ENCODE results near the gene OSBPL5.

The OSBPL5 gene

DNA sequence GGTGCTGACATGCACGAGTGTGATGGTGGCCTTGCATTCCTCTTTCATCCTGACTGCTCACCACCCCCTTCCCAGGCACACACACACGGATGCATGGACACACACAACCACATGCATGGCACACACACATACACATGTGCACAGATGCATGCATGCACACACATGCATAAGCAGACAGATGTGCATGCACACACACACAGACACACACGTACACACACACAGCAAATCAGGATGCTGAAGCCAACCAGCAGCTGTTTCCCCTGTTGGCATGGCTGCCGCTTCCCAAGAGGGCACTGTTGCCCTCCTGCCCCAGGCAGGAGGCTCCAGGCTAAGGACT, 15.3 kb downstream of the OSBPL5 start:
- DNase-seq (ENCODE audit: low read depth, low spot score): no peak

DNA sequence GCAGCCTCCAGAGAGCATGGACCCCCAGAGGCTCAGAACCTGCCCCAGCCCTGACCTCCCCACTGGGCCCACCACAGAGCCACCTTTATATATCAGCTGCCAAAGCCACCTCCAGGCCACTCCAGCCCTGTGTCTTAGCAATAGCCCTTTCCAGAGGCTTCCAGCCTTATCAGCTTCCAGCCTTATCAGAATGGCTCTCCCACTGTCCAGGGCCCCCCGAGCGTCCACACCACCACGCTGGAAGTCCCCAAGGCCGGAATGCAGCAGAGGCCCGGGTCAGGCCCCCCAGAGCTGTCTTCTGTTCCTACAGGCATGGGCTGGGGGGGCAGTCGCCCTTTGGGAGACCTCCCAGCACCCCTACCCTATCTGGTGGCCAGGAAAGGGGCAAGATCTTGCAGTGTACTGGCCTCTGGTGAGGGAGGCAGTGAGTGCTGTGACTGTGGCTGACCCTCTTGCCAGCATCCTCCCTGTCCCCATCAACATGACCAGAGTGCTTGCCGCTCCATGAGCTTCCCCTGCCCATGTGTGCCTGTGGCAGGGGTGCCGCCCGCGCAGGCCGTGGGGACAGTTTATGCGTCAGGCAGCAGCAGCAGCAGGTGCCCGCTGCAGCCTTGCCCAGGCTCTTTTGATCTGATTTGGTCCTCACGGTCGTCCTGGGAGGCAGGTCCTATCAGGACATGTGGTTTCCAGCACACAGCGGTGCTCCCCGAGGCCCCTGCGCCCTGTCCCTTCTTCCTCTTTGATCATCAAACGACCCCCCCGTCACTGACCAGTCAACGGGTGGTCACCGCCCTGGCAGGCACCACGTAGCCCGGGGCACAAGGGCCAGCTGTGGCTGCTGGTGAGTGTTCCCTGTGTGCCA, 15.9 kb downstream of the OSBPL5 start:
- no peak for DNase-seq (ENCODE audit: low read depth, low spot score)

DNA sequence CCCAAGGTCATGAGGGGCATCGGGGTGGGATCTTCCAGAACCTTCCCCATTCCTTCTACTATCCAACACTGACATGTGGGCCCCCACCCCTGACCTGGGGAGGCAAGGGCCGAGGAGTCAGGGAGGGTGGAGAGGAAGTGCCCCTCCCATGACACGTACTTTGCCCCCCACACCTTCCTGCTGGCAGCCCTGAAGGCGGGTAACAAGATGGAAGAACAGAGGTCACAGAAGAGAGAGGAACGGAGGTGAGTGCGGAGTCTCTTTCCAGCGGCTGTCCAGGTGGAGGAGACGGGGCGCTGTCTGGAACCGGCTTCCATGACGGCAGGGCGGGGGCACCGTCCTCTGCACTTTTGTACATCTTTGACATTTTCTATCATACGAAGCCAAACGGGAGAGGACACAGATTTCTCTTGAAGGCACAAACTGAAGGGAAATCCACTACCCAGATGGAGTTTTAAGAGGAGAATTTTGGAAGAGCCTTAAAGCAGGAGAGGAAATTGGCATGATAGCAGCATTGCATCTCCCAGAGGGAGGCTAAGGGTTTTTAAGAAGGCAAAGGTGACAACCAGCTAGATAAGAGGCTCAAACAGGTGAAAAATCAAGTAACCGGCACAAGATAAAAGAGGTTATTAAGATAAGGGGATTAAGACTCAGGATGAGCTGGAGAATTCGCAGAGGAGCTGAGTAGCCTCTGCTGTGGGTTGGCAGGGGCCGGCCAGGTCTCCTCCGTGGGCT, 16.7 kb downstream of the OSBPL5 start:
- no peak for DNase-seq (ENCODE audit: low read depth, low spot score)

DNA sequence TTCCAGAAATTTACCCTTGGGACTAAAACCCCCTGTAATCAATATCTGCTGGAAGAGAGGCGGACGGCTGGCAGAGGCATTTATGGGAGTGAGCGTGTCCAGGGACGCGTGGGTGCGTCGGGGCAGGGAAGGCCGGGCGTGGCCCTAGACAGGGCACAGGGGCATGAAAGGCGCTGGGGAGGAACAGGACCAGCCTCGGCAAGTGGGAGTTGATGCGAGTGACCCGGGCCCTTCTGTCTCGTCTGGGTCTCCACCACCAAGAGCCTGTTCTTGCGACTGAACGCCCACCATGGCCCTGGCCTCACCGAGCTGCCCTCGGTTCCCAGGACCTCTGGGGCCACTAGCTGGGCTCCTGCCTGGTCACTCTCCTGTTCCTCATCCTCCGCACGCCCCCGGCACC, 17.5 kb downstream of the OSBPL5 start:
- DNase-seq (ENCODE audit: low read depth, low spot score): no peak

DNA sequence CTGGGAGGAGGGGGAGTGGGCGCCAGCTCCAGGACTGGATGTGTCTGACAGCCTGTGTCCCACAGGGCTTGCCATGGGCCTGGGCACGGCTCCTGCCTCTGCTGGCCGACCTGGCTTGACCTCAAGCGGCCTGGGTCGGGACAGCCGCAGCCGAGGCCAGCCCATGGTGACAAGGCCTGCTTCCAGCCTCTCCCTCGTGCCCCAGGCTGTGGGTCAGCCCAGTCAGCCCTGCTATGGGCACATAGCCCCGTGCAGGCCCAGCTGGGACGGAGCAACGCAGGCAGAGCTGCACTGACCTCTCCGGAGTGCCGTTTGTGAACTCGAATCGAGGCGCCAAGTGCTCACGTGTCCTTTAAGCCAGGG, 17.9 kb downstream of the OSBPL5 start:
- no peak for DNase-seq (ENCODE audit: low read depth, low spot score)

DNA sequence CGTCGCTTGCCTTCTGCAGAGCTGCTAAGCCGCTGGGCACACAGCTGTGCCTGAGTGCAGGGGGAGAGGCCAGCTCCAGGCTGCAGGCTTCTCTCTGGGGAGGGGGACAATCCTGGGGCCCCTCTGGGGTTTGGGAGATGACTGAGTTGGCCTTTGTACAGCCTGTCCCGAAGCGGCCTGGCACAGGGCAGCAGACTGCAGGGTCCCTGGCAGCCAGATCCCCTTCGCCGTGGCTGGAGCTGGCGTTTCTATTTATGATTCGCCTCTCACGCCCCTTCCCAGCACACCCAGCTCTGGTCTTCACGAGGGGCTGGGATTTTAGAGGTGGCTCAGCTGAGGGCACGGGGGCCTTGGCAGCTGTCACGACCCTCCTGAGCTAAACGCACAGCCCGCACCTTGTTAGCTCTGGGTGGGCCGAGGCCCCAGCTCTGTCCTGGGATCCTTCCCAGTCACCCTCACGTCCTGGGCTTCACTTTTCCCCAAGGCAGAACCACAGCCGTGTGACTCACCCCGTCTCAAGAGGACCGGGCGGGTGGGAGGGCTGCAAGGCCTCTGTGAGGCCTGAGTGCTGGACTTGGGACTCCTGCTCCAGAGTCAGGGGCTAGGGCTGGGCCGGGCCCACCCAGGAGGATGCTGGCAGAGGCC, 18.4 kb downstream of the OSBPL5 start:
- DNase-seq (ENCODE audit: low read depth, low spot score): no peak

DNA sequence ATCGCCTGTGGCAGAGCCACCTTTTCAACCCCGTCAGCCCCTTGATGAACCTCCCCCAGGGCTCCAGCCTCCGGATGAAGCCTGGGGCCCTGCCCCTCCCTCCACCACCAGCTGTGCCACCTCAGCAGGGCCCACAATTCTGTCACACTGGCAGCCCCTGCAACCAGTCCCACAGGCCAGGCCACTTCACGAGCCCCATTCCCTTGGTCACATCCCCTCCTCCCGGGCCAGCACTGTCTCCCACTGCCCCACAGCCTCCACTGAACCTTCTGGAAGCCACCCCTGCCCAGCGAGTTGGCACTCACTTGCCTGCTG, 19.9 kb downstream of the OSBPL5 start:
- no peak for DNase-seq (ENCODE audit: low read depth, low spot score)

DNA sequence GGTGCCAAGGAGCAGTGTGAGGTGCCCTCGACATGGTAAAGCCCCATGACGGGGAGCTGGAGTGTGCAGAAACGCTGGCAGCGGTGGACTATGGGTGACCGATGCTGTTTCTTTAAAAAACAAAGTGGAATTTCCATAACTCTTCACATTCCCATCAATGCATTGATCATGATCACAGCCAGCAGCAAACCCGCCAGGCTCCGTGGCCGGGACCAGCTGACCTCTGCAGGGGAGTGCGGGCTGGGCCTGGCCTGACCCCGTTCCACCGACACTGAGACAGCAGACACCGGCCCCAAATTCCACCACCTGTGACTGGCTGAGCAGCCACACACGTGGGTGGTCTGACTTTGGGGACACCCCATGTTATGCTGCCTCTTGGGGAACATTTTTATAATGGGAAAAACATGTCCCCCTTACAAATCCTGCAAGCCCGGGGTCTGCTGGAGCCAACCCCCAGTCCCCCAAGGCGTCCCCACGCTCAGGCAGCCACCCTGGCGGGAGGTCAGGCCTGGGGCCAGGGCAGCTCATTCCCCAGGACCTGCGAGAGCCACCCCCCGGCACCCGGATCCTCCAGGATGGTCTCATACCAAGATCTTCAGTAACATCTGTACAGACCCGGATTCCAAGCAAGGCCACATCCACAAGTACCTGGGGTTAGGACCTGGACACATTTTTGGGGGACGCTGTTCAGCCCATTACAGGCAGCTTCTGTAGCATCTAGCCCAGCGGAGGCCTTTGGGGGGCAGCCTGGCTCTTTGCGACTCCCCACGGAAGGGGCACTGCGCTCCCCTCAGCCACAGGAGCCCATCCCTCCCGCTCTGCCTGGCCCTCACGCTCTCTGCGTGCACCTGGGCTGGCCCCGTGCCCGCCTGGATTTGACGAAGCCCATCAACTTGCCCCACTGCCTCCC, 20.6 kb downstream of the OSBPL5 start:
- DNase-seq (ENCODE audit: low read depth, low spot score): no peak

DNA sequence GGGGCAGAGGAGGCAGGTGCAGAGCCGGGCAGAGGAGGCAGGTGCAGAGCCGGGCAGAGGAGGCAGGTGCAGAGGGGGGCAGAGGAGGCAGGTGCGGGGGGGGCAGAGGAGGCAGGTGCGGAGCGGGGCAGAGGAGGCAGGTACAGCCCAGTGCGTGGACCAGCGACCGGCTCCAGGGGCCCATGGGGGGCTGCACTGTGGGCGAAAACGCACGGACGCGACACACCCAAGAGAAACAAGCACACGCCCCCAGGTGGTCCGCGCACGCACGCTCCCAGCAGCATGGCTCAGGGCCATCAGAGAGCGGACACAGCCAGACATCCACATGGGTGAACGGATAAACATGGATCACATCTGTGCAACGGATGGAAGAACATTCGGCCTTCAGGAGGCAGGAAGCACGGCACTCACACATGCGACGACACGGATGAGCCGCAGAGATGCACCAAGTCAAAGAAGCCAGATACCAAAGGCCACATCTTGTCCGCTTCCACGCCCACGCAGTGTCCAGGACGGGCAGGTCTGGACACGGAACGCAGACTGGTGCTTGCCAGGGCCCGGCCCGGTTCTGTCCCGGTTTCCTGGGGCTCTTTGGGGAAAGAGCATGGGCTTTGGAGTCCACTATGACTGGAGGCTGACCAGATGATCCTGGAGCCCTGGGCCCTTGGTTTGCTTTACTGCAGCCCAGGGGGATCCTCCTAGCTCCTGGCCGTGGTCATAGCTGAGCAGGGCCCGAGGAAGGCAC, 21.8 kb downstream of the OSBPL5 start:
- DNase-seq (ENCODE audit: low read depth, low spot score): no peak

DNA sequence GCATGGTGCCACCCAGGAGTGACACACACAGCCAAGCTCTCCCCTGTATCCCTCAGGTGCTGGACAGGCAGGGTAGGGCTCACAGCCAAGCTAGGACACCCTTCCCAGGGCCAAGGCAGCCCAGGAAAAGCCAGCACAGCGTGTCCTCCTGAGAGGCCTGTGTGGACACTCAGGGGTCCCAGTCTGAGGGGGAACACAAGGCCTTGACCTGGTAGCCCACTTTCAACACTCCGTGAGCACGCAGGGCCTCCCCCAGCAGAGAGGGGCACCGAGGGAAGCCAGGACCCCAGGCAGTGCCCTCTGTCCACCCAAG, 24.9 kb downstream of the OSBPL5 start:
- no peak for DNase-seq (ENCODE audit: low read depth, low spot score)

DNA sequence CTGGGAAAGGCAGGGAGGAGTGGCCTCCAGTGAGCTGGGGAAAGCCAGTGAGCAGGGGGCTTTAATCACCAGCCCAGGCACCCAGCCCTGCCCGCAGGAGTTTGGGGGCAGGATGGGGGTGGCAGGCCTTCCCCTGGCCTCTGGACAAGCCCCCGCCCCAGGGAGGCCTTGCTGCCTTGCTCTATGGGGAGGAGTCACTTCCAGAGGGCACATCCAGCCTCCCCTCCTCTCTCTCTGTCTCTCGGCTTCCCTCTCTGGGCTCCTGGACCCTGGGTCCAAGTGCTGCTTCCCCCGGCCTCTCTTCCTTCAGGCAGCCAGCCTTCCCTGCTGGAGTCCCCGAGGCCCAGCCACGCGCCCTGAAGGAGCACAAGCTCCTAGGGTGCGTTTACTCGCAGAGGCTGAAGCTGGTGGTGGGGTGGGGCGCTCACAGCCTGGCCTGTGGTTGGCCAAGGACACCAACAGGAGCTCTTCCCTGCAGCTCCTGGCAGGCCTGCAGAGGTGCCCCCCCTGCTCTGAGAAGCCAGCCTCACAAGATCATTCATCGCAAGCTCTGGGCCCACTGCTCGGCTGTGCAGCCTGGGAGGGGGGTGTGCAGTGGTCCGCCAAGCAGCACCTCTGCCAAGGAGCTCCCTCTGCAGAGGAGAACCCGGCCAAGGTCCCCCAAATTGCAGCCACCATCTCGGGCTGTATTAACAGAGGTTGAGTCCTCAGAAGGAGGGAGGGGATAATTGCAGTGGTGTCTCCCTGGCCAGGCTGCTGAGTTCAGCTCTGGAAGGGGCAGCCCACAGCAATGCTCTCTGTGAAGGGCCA, 25.4 kb downstream of the OSBPL5 start:
- DNase-seq (ENCODE audit: low read depth, low spot score): no peak

DNA sequence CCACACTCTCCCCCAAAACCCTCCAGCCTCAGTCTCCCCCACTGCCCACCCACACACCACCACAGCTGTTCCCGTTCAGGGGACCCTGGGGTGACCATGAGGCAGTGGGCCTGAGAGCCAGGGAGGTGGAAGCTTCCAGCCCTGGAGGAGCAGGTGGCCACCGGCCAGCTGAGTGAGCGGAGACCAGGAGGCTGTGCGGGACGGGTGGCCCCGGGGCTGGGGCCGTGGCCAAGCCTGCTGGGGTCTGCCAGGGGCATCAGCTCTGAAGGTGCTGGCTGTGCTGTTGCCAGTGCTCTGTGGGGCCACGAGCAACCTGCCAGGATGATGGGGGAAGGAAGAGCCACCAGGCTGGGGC, 26.0 kb downstream of the OSBPL5 start:
- DNase-seq (ENCODE audit: low read depth, low spot score): no peak

DNA sequence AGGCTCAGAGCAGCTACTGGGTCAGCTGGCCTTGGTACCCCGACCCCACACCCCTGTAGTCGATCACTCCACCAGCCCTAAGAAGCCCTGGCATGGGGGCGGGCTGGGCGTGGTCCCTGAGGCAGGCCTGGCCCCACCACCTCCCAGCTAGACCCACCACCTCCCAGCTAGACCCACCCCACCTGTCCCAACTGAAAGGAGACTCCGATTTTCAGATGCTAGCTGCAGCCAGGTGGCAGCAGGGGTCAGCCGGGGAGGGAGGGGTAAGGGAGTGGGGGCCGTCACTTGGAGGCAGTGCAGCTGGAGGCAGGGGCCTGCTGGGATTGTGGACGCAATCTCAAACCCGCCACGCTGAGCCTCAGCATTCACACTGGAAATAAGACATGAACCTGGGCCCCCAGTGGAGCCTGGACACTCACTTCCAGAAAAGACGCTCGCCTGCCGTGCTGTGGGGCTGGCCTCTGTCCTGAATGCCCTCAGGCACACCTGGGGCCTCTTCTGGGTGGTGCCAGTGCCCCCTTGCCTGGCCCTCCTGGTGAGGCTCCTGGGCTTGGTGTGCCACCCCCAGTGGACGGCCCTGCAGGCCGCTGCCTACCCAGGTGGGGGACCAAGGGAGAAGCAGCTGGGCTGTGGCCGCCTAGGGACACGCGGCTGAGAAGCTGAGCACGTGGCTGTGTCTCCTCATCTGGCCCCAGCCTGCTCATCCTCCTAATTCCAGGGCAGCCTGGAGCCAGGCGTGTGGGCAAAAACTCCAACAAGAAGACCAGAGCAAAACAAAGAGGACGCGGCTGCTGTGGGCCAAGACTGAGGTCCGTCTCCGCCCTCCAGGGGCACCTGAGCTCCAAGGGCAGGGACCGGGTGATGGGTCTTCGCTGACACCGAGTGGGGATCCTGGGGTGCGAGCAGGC, 26.7 kb downstream of the OSBPL5 start:
- DNase-seq (ENCODE audit: low read depth, low spot score): no peak

DNA sequence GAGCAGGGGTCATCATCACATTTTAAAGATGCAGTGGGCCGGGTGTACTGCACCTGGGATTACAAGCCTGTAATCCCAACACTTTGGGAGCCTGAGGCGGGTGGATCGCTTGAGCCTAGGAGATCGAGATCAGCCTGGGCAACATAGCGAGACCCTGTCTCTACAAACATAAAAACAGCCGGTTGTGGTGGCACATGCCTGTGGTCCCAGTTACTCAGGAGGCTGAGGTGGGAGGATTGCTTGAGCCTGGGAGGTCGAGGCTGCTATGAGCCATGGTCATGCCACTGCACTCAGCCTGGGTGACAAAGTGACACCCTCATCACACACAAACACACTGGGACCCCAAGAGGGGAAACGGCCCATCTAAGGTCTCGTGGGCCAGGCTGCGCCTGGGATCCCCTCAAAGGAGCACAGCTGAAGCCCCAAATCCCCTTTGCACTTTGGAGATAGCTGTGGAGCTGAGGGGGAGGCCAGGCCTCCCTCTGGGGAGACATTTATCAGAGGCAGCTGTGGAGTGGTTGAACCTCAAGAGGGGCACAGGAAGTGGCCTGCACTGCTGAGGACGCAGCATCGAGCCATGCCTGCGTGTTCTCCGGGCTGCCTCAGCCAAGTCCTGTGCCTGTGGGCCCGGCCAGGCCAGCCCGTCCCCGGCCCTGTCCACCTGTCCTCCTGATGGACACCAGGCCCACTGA, 27.5 kb downstream of the OSBPL5 start:
- DNase-seq (ENCODE audit: low read depth, low spot score): no peak

DNA sequence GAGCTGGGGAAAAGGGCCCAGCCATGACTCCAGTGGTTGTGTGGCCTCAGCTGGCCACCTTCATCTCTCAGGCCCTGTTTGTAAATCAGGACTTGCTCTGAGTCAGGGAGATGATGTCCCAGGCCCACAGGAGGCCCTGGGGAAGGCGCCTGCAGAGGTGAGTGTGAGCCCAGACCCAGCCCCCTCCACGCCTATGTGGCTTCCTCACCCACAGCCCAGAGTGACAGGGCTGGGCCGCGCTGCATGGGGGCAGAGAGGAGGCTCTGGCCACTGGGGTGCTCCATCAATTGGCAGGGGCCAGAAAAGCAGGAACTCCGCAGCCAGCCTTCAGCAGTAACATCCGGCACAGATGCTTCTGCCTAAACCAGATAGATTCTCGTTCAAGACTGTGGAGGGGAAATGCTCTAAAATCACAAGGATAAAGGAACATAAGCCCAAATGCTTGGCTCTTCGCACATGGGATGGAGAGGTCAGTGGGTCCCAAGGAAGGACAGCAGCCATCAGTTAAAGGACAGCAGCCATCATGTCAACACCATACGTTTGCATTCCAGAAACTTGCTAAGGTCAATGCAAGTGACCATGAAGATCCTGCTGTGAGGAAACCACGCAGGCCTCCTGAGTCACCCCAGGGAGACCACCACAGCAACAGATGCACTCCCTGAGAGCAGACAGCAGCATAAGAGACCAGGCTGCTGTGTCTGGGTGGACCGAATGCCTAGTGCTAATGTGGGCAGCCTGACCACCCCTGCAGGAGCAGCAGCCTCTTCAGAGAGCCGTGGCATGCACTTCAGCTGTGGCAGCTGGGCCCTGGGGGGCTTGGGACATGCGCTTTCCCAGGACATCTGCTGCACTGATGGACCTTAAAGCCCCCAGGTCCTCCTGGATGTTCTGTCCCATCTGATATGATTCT, 28.3 kb downstream of the OSBPL5 start:
- no peak for DNase-seq (ENCODE audit: low read depth, low spot score)

DNA sequence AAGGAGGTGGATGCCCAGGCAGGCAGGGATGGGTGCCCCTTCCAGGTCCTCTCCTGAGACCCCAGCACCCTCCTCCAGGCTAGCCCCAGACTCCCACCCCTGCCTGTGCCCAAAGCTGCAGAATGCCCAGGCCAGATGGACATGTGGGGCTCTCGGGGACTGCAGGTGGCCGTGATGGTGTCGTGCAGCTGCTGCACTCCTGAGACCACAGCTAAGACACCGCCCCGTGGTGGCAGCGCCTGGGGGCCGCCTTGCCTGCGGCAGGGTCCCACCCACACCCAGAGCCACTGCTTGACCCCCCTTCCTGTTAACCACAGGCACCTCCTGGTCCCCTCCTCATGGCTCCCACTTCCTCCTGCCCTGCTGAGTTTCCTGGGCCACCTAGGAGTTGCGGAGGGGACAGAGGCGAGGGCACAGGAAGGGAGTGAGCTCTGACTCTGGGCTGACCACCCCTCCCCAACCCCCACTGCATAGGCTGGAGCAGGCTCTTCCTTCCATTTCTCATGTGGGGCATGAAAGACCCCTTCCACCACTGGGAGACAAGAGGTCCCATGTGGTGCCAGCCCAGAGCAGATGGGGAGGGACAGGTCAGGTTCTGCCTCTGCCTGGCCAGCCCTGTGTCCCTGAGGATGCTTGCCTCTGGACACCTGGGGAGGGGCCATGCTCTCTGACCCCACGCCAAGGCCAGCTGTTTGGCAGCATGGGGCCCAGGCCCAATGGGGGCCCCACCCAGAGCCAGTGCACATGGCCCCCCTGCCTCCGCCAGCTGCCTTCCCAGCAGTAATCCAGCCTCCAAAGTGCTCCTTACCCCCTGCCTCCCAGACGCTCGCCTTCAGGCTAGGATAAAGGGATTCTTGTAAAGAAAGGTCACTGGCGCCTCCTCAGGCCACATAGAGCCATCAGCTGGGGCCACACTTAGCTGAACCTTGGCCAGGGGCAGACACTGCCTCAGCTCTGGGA, 29.3 kb downstream of the OSBPL5 start:
- DNase-seq (ENCODE audit: low read depth, low spot score): no peak

Data from brain pericyte (primary cell).